Uterus (tissue), 4 donors: ENCODE data around the gene CATSPERE. TPM values are rescaled to one million over a fixed set of nuclear protein-coding genes. Genes with fewer than 3 reads are reported as not detected.

Experiments
- DNase-seq, 2 donors: peaks; one replicate each; pipeline ENCODE4 v3.0.0-alpha.2; 2019 to 2020
- H3K27ac ChIP-seq, 2 donors: fragments of 200-600 bp; sonication (generic); 1 replicate in 1 of 2; 2 replicates in 1 of 2; pipeline ENCODE4 v1.5.1; 2016 to 2018
- H3K27me3 ChIP-seq, 2 donors: fragments of 200-600 bp; sonication (generic); one replicate each; pipeline ENCODE4 v1.5.1; 2018 to 2019; ENCODE audit warnings: control low read depth in 1 of 2
- H3K36me3 ChIP-seq, 2 donors: fragments of 200-600 bp; sonication (generic); one replicate each; pipeline ENCODE4 v1.5.1; 2019; ENCODE audit warnings: control low read depth in 1 of 2
- H3K4me1 ChIP-seq, 2 donors: fragments of 200-600 bp; sonication (generic); one replicate each; pipeline ENCODE4 v1.5.1; 2018 to 2019; ENCODE audit warnings: control low read depth in 1 of 2
- H3K4me3 ChIP-seq, 2 donors: fragments of 200-600 bp; sonication (generic); 1 replicate in 1 of 2; 2 replicates in 1 of 2; pipeline ENCODE4 v1.5.1; 2018 to 2019; ENCODE audit warnings: mild to moderate bottlenecking in 1 of 2
- H3K9me3 ChIP-seq, 2 donors: fragments of 200-600 bp; sonication (generic); one replicate each; pipeline ENCODE4 v1.5.1; 2019; ENCODE audit warnings: control low read depth in 1 of 2
- POLR2A ChIP-seq, 2 donors: fragments of 450-650 bp; IDR thresholded peaks; one replicate each; pipeline ENCODE4 v1.6.1; 2016; ENCODE audit warnings: antibody characterized with exemption in 2 of 2, mild to moderate bottlenecking in 1 of 2, moderate library complexity in 1 of 2
- intact Hi-C: fragments of 100-400 bp; cut with DNase I; formaldehyde crosslinking; loops from one replicate; pipeline ENCODE4 v1.15.1; 2023; ENCODE audit warnings: low total_unique reads
- total RNA-seq, 4 donors: library from RNA; depleted of rRNA in 3 of 4; stranded (reverse); fragments of >200 nt in 3 of 4; gene quantifications; one replicate each; pipeline versions ENCODE4 v1.1.0 to v1.2.4, GENCODE V29; 2014 to 2023
- TF ChIP-seq, protein P1 (sequence below), 4 experiments: fragments of 200-600 bp in 2 of 4; fragments of 450-650 bp in 2 of 4; sonication (generic) in 2 of 4; IDR thresholded peaks; one replicate each; pipeline ENCODE4 v1.5.1; 2016 to 2019; ENCODE audit warnings: antibody characterized with exemption in 4 of 4, mild to moderate bottlenecking in 2 of 4, moderate library complexity in 1 of 4
- donor health status: DM: yes; HTN: yes; CAD: no.

Gene CATSPERE
- total RNA-seq, 4 donors from 2014 or later: 2.7 to 16.8 (median 4.3) TPM

DNA sequence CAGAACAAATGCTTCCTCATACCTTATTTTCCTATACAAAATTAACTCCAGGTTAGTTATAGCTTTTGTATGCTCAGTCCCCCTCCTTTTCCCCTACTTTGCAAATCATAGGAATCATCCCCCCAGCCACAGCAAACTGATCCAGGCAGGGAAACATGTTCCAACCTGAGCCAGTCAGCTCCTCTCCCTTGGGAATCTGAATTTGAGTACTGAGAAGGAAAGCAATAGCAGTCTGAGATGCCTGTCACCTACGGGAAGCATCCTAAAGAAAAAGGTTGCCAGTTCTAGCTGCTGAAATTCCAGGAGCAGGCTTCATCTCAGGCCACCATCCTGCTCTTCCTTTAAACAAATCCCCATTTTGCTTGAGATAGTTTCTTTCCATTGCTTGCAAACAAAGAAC lies 16.2 kb upstream of the CATSPERE start:
- intact Hi-C loops: no loop called here
- H3K4me1 ChIP-seq: peaks cover 4 to 10% of the 10 kb centered on the region in 2 donors

DNA sequence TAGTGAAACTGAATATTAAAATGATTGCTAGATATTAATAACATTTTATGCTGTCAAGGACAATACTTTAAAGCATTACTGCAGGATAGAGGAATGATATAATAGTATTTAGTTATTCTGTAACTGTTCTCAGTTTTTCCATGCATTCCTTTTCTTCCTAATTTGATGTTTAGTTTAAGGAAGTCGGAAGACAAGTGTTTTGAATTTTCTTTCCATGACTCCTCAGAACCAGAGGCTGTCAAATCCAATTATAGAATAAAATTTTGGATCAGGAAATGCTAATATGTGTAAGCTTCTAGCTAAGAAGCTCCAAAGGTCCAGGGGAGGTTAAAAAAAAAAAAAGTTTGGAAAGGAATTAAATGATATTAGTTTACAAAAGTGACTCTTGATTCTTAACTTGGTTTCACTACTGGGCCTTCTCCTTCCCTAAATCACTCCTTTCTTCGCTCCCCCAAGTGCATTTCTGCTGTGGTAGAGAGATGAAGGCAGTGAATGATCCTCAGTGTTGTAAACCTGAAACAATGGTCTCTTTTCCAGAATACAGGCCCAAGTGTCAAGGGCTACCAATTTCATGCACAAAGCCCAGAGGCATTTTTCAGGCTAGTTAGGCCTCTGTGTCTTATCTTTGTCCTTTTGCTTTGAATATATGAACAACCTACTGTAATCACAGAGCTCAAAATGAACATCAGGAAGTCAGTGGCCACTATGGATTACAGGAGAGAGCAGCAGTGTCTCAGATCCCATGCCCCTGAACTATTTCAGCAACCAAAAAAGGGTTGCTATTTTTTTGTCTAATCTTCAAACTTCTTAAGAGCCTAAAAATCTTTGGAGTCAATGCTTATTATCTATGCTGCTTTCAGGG lies 15.5 kb upstream of the CATSPERE start:
- H3K9me3 ChIP-seq: no peaks in the 10 kb centered on the region
- peaks cover 11 to 12% of the 10 kb centered on the region in 2 donors for H3K4me1 ChIP-seq
- H3K4me3 ChIP-seq: no peak overlapping the region
- DNase-seq: no peak
- intact Hi-C loops: no loop called here
- no peaks in the 10 kb centered on the region for H3K27me3 ChIP-seq
- TF ChIP-seq POLR2A (IDR thresholded peaks at IDR 0.05): no peak
- TF ChIP-seq, protein P1, sequence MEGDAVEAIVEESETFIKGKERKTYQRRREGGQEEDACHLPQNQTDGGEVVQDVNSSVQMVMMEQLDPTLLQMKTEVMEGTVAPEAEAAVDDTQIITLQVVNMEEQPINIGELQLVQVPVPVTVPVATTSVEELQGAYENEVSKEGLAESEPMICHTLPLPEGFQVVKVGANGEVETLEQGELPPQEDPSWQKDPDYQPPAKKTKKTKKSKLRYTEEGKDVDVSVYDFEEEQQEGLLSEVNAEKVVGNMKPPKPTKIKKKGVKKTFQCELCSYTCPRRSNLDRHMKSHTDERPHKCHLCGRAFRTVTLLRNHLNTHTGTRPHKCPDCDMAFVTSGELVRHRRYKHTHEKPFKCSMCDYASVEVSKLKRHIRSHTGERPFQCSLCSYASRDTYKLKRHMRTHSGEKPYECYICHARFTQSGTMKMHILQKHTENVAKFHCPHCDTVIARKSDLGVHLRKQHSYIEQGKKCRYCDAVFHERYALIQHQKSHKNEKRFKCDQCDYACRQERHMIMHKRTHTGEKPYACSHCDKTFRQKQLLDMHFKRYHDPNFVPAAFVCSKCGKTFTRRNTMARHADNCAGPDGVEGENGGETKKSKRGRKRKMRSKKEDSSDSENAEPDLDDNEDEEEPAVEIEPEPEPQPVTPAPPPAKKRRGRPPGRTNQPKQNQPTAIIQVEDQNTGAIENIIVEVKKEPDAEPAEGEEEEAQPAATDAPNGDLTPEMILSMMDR (IDR thresholded peaks at IDR 0.05): no peak
- H3K27ac ChIP-seq: peak overlapping the region in 1 of 2 donors; percentile 72
- no peaks in the 10 kb centered on the region for H3K36me3 ChIP-seq

More for the DNA sequence above, 16.2 kb upstream of the CATSPERE start:
- Histone ChIP-seq H3K9me3 (no peaks in the 10 kb centered on the region), H3K36me3 (no peaks in the 10 kb centered on the region), H3K4me3 (no peak overlapping the region), H3K27me3 (no peaks in the 10 kb centered on the region), H3K27ac (peak overlapping the region in 1 of 2 donors; percentile 72)
- no peak for DNase-seq
- TF ChIP-seq, protein P1 (IDR thresholded peaks at IDR 0.05): no peak
- TF ChIP-seq POLR2A (IDR thresholded peaks at IDR 0.05): no peak

DNA sequence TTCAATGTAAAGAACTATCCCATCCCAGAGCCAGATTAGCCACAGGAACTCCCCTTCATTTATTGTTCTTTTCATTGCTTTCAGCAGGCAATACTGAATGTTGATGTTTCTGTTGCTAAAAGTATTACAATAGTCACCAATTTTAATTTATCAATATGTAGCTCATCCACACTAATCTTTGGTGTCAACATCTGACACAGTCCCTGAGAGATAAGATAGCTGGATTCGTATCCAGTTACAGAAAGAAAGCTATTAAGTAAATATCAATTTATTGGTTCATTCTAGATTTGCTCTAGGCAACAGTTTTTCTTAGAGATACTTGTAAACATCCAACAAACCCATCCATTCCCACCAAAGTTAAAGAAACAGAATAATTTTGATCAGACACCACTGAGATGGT lies 14.0 kb upstream of the CATSPERE start:
- H3K36me3 ChIP-seq: no peaks in the 10 kb centered on the region
- no peak for DNase-seq
- no peaks in the 10 kb centered on the region for H3K9me3 ChIP-seq
- H3K27me3 ChIP-seq: no peaks in the 10 kb centered on the region
- peaks cover 12% of the 10 kb centered on the region in 2 donors for H3K4me1 ChIP-seq
- intact Hi-C loops: no loop called here
- no peak overlapping the region for H3K27ac ChIP-seq
- TF ChIP-seq, protein P1 (IDR thresholded peaks at IDR 0.05): no peak
- no peak for TF ChIP-seq POLR2A (IDR thresholded peaks at IDR 0.05)
- H3K4me3 ChIP-seq: no peak overlapping the region

DNA sequence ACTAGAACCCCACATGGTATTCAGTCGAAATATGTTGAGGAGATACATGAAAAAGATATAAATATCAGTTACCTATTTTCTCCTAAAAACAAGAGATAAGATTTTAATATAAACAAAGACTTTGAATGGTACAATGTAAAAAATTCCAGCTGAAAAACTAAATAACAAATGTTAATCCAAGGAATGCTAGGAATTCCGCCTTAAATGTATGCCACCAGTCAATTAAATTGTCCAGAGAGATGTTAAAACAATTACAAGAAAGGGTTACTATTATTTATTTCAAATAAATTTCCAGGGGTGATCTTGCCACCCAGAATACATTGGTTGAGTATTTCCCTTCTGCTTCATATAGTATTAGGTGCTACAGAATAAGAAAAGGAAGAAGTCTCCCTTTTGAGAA lies 13.5 kb upstream of the CATSPERE start:
- Histone ChIP-seq H3K9me3 (no peaks in the 10 kb centered on the region), H3K4me1 (peaks cover 12% of the 10 kb centered on the region in 2 donors), H3K4me3 (no peak overlapping the region), H3K36me3 (no peaks in the 10 kb centered on the region), H3K27me3 (no peaks in the 10 kb centered on the region), H3K27ac (no peak overlapping the region)
- TF ChIP-seq POLR2A (IDR thresholded peaks at IDR 0.05): no peak
- TF ChIP-seq, protein P1 (IDR thresholded peaks at IDR 0.05): no peak
- intact Hi-C loops: no loop called here
- no peak for DNase-seq

DNA sequence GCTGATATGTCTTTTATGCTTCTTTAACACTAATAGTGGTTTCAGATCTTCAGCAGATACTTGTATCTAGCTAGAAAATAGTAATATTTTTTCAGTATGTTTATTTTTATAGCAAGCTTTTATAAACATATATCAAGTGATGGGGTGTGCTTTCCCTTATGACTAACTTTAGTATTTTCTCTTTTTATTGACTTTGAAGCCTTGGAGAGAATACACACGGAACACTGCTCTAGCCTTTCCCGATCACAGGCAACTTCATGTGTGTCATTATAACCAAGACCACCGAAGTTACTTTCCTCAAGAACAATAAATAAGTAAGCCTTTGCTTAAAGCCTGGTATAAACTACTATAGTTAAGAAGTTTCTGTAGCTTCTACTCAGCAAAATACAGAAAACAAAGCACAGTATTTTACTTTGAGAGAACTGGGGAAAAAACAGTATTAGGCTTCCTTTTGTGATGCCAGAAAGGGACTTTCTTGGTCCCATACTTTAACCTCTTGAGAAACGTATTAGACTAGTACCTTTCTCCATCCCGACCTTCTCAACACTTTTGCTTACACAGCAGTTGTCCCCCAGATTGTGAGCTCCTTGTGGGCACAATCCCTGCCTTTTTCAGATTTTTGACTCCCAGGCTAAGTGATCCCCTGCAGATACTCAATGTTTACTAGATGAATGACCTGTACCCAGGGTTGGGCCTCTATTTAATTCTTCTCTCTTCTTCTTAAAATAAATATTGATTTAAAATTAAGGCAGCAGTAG lies 12.6 kb upstream of the CATSPERE start:
- no peak for TF ChIP-seq POLR2A (IDR thresholded peaks at IDR 0.05)
- TF ChIP-seq, protein P1 (IDR thresholded peaks at IDR 0.05): no peak
- Histone ChIP-seq H3K27ac (no peak overlapping the region), H3K27me3 (no peaks in the 10 kb centered on the region), H3K9me3 (no peaks in the 10 kb centered on the region), H3K4me1 (peaks cover 12% of the 10 kb centered on the region in 2 donors), H3K4me3 (no peak overlapping the region), H3K36me3 (no peaks in the 10 kb centered on the region)
- intact Hi-C loops: no loop called here
- DNase-seq: no peak
